ENCODE data around the gene MYO3B.

The MYO3B gene

DNA sequence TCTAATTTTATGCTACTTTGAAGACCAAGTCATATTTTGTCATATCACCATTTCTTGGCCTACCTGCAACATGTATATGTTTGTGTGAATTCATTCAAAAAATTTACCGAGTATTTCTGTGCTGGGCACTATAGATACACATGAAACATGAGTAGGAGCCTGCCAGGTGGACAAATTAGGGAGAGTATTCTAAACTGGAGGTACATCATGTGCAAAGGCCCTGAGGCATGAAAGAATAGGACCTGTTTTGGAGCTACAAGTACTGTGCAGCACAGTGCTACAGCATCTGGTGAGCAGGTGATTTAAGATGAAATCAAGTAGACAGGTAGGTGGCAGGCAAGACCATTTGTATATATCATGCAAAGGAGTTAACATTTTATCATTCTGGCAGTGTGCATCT lies 152.9 kb downstream of the MYO3B start:
- no peak overlapping the region for H3K23ac ChIP-seq (ENCODE audit: low read length)
- H4K8ac ChIP-seq (ENCODE audit: low read depth, low read length) = no peak overlapping the region
- no peaks in the 10 kb centered on the region for H3K9me3 ChIP-seq (ENCODE audit: insufficient read depth, low read depth, low read length)
- H2BK120ac ChIP-seq (ENCODE audit: insufficient read depth, low read length, poor library complexity) = no peak overlapping the region
- H3K36me3 ChIP-seq (ENCODE audit: control insufficient read depth in 1 of 2, insufficient read depth in 2 of 2, low read length in 2 of 2) = no peaks in the 10 kb centered on the region
- H2BK12ac ChIP-seq (ENCODE audit: low read length) = no peak overlapping the region
- no peak overlapping the region for H4K91ac ChIP-seq (ENCODE audit: low read depth, low read length)
- no peaks in the 10 kb centered on the region for H3K79me2 ChIP-seq (ENCODE audit: control insufficient read depth, insufficient read depth, low read length, poor library complexity)
- H3K27me3 ChIP-seq (ENCODE audit: insufficient read depth, low read length) = no peaks in the 10 kb centered on the region
- H4K12ac ChIP-seq (ENCODE audit: low read depth, low read length) = no peak overlapping the region
- H2BK5ac ChIP-seq (ENCODE audit: low read depth, low read length, poor library complexity) = no peak overlapping the region
- no peaks in the 10 kb centered on the region for H3K79me1 ChIP-seq (ENCODE audit: low read length)
- H3K14ac ChIP-seq (ENCODE audit: low read length) = no peak overlapping the region
- H2AK5ac ChIP-seq (ENCODE audit: low read length) = no peak overlapping the region
- H3K9ac ChIP-seq (ENCODE audit: low read length) = no peak overlapping the region
- no peaks in the 10 kb centered on the region for H3K4me1 ChIP-seq (ENCODE audit: control insufficient read depth in 1 of 2, insufficient read depth in 2 of 2, low read length in 2 of 2)
- no peak overlapping the region for H3K27ac ChIP-seq (ENCODE audit: low read depth, low read length)
- no peak overlapping the region for H3K4me2 ChIP-seq (ENCODE audit: low read length)
- WGBS (ENCODE audit: extremely low coverage, insufficient coverage, insufficient read length) = no CpG with 5 or more reads among the region's 1 CpG
- DNase-seq = no peak
- H3K18ac ChIP-seq (ENCODE audit: low read length) = no peak overlapping the region
- H3K4ac ChIP-seq (ENCODE audit: low read depth, low read length) = no peak overlapping the region
- no peak overlapping the region for H2AFZ ChIP-seq (ENCODE audit: insufficient read depth, low read length, poor library complexity)
- no peak overlapping the region for H3K4me3 ChIP-seq (ENCODE audit: low read depth, low read length)

DNA sequence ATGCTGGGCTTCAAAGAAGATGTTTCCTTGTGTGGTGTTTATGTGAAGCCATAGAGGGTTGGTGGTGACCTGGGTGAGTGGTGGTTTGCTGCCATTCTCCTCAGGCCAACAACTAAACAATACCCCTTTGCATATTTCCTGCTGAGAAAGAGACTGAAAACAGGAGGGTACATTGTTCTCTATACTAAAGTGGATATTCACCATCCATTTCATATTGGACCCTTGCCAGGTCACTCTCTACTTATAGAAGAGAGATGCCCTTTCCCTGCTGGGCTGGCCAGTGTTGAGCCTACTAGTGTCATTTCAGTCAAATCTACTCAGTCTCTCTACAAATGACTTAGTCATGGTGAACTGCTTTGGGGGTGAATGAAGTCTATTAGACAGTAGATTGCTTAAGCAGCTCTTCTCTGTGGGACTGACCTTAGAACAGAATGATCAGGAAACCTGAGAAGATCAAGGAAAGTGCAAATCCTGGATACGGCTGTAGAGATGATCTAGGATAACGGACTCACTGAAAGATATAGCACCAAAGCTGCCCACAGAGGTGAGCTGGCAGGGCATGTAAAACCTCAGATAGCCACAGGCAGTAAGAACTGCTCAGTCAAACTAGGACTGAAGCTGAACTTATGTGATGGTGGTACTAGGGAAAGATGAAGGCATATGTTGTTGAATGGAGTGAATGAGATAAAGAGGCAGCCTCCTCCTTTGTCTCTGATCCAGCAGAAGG lies 154.9 kb downstream of the MYO3B start:
- DNase-seq = no peak
- H2AFZ ChIP-seq (ENCODE audit: insufficient read depth, low read length, poor library complexity) = no peak overlapping the region
- H3K4me1 ChIP-seq (ENCODE audit: control insufficient read depth in 1 of 2, insufficient read depth in 2 of 2, low read length in 2 of 2) = no peaks in the 10 kb centered on the region
- H3K9me3 ChIP-seq (ENCODE audit: insufficient read depth, low read depth, low read length) = no peaks in the 10 kb centered on the region
- no peak overlapping the region for H3K18ac ChIP-seq (ENCODE audit: low read length)
- no CpG with 5 or more reads among the region's 2 CpGs for WGBS (ENCODE audit: extremely low coverage, insufficient coverage, insufficient read length)
- H3K79me2 ChIP-seq (ENCODE audit: control insufficient read depth, insufficient read depth, low read length, poor library complexity) = no peaks in the 10 kb centered on the region
- no peak overlapping the region for H3K4ac ChIP-seq (ENCODE audit: low read depth, low read length)
- no peak overlapping the region for H3K23ac ChIP-seq (ENCODE audit: low read length)
- H3K14ac ChIP-seq (ENCODE audit: low read length) = no peak overlapping the region
- no peak overlapping the region for H3K4me3 ChIP-seq (ENCODE audit: low read depth, low read length)
- H2BK5ac ChIP-seq (ENCODE audit: low read depth, low read length, poor library complexity) = no peak overlapping the region
- no peaks in the 10 kb centered on the region for H3K27me3 ChIP-seq (ENCODE audit: insufficient read depth, low read length)
- no peaks in the 10 kb centered on the region for H3K79me1 ChIP-seq (ENCODE audit: low read length)
- H4K12ac ChIP-seq (ENCODE audit: low read depth, low read length) = no peak overlapping the region
- no peak overlapping the region for H3K4me2 ChIP-seq (ENCODE audit: low read length)
- no peak overlapping the region for H4K8ac ChIP-seq (ENCODE audit: low read depth, low read length)
- H3K27ac ChIP-seq (ENCODE audit: low read depth, low read length) = no peak overlapping the region
- H4K91ac ChIP-seq (ENCODE audit: low read depth, low read length) = no peak overlapping the region
- no peak overlapping the region for H2AK5ac ChIP-seq (ENCODE audit: low read length)
- no peak overlapping the region for H2BK120ac ChIP-seq (ENCODE audit: insufficient read depth, low read length, poor library complexity)
- H3K9ac ChIP-seq (ENCODE audit: low read length) = no peak overlapping the region
- H2BK12ac ChIP-seq (ENCODE audit: low read length) = no peak overlapping the region
- no peaks in the 10 kb centered on the region for H3K36me3 ChIP-seq (ENCODE audit: control insufficient read depth in 1 of 2, insufficient read depth in 2 of 2, low read length in 2 of 2)

- no peak overlapping the region for H3K9ac ChIP-seq (ENCODE audit: low read length)
- H3K4me3 ChIP-seq (ENCODE audit: low read depth, low read length) = no peak overlapping the region
- H3K4ac ChIP-seq (ENCODE audit: low read depth, low read length) = no peak overlapping the region
- H4K91ac ChIP-seq (ENCODE audit: low read depth, low read length) = no peak overlapping the region
- no peak overlapping the region for H3K18ac ChIP-seq (ENCODE audit: low read length)
- H2AK5ac ChIP-seq (ENCODE audit: low read length) = no peak overlapping the region
- no peak overlapping the region for H2BK5ac ChIP-seq (ENCODE audit: low read depth, low read length, poor library complexity)
- no peaks in the 10 kb centered on the region for H3K27me3 ChIP-seq (ENCODE audit: insufficient read depth, low read length)
- no CpG with 5 or more reads among the region's 3 CpGs for WGBS (ENCODE audit: extremely low coverage, insufficient coverage, insufficient read length)
- no peak for DNase-seq
- no peak overlapping the region for H4K8ac ChIP-seq (ENCODE audit: low read depth, low read length)
- no peak overlapping the region for H3K4me2 ChIP-seq (ENCODE audit: low read length)
- H3K36me3 ChIP-seq (ENCODE audit: control insufficient read depth in 1 of 2, insufficient read depth in 2 of 2, low read length in 2 of 2) = no peaks in the 10 kb centered on the region
- no peaks in the 10 kb centered on the region for H3K79me1 ChIP-seq (ENCODE audit: low read length)
- no peak overlapping the region for H3K27ac ChIP-seq (ENCODE audit: low read depth, low read length)
- H2AFZ ChIP-seq (ENCODE audit: insufficient read depth, low read length, poor library complexity) = no peak overlapping the region
- H3K9me3 ChIP-seq (ENCODE audit: insufficient read depth, low read depth, low read length) = no peaks in the 10 kb centered on the region
- no peak overlapping the region for H2BK120ac ChIP-seq (ENCODE audit: insufficient read depth, low read length, poor library complexity)
- no peaks in the 10 kb centered on the region for H3K4me1 ChIP-seq (ENCODE audit: control insufficient read depth in 1 of 2, insufficient read depth in 2 of 2, low read length in 2 of 2)
- H3K23ac ChIP-seq (ENCODE audit: low read length) = no peak overlapping the region
- no peaks in the 10 kb centered on the region for H3K79me2 ChIP-seq (ENCODE audit: control insufficient read depth, insufficient read depth, low read length, poor library complexity)
- H3K14ac ChIP-seq (ENCODE audit: low read length) = no peak overlapping the region
- no peak overlapping the region for H4K12ac ChIP-seq (ENCODE audit: low read depth, low read length)
- H2BK12ac ChIP-seq (ENCODE audit: low read length) = no peak overlapping the region
Measured at GRCh38 chr2:170335351-170335750, 157.4 kb downstream of the MYO3B start.

GRCh38 chr2:170336408-170336807 lies 158.5 kb downstream of the MYO3B start:
- Histone ChIP-seq H3K79me1 (ENCODE audit: low read length) (no peaks in the 10 kb centered on the region), H4K12ac (ENCODE audit: low read depth, low read length) (no peak overlapping the region), H3K36me3 (ENCODE audit: control insufficient read depth in 1 of 2, insufficient read depth in 2 of 2, low read length in 2 of 2) (no peaks in the 10 kb centered on the region), H2BK120ac (ENCODE audit: insufficient read depth, low read length, poor library complexity) (no peak overlapping the region), H3K4me3 (ENCODE audit: low read depth, low read length) (no peak overlapping the region), H3K9me3 (ENCODE audit: insufficient read depth, low read depth, low read length) (no peaks in the 10 kb centered on the region), H4K91ac (ENCODE audit: low read depth, low read length) (no peak overlapping the region), H3K4ac (ENCODE audit: low read depth, low read length) (no peak overlapping the region), H3K23ac (ENCODE audit: low read length) (no peak overlapping the region), H2BK5ac (ENCODE audit: low read depth, low read length, poor library complexity) (no peak overlapping the region), H3K14ac (ENCODE audit: low read length) (no peak overlapping the region), H2BK12ac (ENCODE audit: low read length) (no peak overlapping the region), H2AK5ac (ENCODE audit: low read length) (no peak overlapping the region), H2AFZ (ENCODE audit: insufficient read depth, low read length, poor library complexity) (no peak overlapping the region), H3K27ac (ENCODE audit: low read depth, low read length) (no peak overlapping the region), H3K4me2 (ENCODE audit: low read length) (no peak overlapping the region), H3K27me3 (ENCODE audit: insufficient read depth, low read length) (no peaks in the 10 kb centered on the region), H3K9ac (ENCODE audit: low read length) (no peak overlapping the region), H3K79me2 (ENCODE audit: control insufficient read depth, insufficient read depth, low read length, poor library complexity) (no peaks in the 10 kb centered on the region), H4K8ac (ENCODE audit: low read depth, low read length) (no peak overlapping the region), H3K4me1 (ENCODE audit: control insufficient read depth in 1 of 2, insufficient read depth in 2 of 2, low read length in 2 of 2) (no peaks in the 10 kb centered on the region), H3K18ac (ENCODE audit: low read length) (no peak overlapping the region)
- WGBS (ENCODE audit: extremely low coverage, insufficient coverage, insufficient read length) = no CpG with 5 or more reads among the region's 2 CpGs
- no peak for DNase-seq

All from trophoblast cell (in vitro differentiated cells and primary cell).